NOMO-1 treated with dmso at 0.1 percent for 144 hours (cell line): ENCODE measurements around the gene SLC39A11.

ENCODE experiments used
- DNase-seq: peaks from one replicate; lab custom pipeline; 2025; ENCODE audit not compliant: unreplicated experiment; lab: John Stamatoyannopoulos, UW

Gene SLC39A11

DNA sequence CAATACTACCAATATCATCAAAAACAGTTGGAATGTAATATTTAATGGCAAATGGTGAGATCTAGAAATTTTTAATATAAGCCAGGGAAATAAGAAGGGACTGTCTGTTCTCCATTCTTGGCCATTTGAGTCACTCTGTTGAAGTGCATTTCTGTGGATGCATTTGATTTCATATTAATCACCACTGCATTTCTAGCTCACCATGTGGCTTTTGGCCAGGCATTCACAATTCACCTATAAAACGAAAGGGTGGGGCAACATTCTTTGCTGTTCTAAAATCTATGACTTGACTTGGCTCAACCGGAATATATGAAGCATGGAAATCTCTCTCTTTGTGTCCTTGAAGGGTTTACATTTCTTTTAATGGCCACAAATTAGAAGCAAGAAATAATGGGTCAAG, 483.0 kb downstream of the SLC39A11 start:
- no peak for DNase-seq

DNA sequence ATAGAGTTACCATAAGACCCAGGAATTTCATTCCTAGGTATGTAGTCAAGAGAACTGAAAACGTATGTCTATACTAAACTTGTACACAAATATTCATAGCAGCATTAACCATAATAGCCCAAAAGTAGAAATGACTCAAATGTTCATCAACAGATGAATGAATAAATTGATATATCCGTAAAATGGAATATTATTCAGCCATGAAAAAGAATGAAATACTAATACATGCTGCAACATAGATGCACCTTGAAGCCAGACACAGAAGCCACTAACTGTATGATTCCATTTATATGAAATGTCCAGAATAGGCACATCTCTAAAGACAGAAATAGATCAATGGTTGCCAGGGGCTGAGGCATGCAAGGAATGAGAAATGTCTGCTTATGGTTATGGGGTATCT, 484.1 kb downstream of the SLC39A11 start:
- no peak for DNase-seq

DNA sequence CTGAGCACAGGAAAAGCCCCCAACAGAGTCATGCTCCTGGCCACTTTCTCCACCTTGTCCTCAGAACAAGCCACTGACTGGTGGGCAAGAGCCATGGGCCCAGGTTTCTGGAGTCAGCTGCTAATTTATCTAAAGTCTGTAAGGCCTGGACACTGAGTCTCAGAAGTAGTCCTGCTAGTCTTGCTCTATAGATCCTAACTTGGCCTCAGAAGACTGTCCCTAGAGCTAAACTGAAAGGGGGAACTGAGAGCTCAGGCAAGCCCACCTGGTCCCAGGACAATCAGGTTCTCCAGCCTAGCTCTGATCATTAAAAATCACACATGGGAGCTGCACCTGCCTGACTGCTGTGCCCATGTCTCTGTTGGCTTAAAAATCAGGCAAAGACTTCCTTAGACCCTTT, 485.8 kb downstream of the SLC39A11 start:
- DNase-seq, result no peak

DNA sequence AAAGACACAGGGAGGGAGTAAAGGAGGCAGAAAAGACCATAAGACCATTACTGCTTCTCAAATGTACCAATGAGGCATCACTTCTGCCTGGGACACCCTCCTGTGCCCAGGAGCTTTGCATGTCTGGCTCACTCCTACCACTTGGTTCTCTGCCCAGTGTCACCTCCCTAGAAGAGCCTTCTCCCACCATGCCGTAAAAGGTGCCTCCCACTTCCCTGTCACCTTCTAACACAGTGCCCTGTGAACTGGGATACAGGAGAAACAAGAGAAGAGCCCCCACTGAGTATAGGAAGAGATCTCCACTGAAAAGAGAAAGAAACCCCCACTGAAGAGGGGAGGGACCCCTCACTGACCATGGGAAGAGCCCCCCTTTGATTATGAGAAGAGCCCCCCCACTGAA, 486.9 kb downstream of the SLC39A11 start:
- DNase-seq, result no peak

DNA sequence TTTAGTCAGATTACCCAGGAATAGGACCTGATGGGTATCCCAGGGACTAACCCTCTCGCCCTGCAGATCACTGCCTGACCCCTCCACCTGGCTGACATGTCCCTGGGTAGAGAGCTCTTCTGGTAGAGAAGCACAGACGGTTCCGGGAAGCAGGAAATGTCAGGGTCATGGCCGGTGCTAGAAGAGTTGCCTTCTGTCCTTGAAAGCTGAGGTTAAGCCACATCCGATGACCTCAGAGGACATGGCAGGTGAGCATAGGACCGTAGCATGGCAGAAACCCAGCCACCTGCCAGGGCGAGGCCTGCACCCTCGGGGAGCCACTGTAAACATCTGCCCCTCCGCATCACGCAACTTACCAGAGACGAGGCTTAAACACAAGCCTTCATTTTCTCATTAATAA, 488.0 kb downstream of the SLC39A11 start:
- no peak for DNase-seq

DNA sequence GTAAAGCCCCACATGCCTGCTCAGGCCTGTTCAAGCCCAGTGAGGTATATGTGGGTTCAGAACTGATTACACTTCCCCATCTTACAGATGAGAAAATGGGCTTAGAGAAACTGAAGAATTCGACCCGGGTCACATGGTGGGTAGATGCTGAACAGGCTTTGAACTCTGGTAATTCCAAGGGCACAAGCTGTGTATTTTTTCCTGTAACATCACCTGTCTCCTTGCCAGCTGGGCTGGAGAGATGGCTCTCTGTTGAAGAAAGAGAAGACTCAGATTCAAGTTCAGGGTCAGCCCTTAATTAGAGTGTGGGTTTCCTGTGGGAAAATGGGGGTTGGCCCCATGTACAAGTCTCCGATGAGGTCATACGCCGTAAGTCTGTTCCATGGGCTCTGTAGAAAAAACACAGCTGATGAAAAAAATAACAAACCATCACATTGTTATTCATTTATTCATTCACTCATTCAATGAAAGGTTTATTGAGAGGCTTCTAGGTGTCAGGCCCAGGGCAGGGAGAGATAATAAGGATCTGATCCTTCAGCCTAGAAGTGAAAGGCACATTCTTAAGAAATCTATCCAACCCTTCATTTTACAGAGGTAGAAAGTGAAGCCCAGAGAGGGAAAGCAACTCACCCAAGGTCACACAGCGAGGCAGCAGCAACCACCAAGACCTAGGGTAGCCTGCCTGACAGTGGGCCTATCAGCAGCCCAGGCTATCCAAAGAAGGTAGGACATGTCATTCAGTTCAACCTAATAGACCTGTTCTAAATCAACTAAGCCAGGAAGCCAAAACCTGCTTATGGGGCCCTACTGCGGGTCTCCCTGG, 488.9 kb downstream of the SLC39A11 start:
- no peak for DNase-seq

DNA sequence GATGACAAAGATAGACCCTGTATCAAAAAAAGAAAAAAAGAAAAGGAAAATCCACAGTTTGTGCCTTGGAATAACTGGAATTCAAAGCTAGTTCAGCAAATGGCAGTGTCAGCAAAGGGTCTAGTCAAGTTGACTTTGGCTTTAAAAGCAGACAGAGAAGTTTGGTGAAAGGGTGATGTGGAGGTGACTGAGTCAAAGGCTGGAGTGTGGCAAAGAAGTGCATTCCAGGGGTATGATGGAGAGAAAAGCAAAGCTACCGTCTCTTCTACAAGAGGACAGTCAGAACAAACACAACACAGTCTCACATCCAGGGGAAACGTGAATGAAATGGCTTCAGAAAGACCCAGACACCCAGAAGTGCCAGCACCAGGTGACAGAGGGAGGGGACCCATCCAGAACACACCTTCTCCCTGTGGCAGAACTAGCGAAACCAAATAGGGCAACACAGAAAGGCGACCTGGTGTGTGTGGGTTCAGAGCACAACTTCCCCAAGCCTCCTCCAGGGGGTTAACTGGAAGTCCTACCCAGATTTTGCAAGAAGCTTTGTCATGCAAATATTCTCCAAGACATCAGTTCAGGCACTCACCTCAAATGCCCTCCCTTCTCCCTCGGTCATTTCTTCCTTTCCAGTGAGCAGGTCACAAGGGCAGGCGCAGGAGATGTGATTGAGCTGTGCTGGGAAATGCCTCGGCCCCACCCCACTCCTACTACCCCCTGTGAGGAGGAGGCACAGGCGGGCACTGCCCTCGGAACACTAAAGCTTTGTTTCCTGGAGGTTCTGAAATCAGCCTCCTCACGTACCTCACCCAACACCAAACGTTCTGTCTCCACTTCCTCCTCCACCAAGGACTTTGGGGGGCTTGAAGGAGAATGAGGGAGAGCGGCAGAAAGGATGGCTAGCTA, 489.7 kb downstream of the SLC39A11 start:
- DNase-seq, result peak; percentile 70

DNA sequence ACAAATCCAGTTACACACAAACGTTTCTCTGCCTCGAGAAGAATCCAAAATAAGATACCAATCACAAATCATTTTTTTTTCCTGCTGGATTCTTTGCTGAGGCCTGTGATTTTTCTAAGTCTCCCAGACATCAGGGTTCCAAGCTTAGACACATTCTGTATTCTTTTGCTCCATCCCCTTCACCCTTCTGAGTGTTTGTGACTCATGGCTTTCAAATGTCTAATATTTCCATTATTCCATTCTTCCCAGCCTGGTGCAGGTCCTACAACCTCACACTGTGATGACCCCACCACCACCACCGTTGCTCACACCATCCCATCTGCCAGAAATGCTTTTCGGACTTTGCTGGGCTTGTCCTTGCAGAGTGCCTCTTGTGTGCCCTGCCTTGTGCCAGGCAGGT, 491.6 kb downstream of the SLC39A11 start:
- no peak for DNase-seq

DNA sequence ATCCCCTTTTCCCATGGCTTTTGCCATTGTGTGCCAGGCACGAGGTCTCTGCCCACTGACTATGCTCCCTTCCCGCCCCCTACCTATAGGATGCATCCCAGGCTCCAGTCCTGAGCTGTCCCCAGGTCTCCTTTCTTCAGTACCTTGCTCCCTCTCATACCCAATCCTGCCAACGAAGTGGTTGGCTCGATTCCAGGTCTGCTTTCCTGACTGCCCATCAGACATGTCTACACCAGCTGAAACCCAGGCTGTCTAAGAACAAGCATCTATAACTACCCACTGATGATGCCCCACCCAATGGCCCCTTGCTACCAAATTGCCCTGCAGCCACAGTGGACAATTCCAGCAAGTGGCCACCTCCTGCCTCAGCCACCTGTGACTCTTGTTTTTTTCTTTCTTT, 492.6 kb downstream of the SLC39A11 start:
- DNase-seq, result no peak

DNA sequence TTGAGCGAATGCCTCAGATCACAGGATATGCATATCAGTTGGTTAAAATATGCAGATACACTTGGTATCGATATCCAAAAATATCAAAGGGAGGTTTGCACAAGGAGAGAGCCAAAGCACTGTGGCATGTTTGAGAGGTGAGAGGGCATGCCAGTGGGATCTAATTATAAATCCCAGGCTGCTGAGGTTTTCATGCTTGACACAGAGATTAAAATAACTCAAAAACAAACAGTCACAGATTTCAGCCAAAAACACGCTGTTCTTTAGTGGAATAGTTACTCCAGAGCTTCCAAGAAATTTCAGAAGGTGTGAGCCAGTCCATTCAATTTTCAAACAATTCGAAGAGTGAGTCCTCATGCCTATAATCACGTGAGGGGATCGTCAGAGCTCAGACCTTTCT, 493.8 kb downstream of the SLC39A11 start:
- DNase-seq, result no peak

DNA sequence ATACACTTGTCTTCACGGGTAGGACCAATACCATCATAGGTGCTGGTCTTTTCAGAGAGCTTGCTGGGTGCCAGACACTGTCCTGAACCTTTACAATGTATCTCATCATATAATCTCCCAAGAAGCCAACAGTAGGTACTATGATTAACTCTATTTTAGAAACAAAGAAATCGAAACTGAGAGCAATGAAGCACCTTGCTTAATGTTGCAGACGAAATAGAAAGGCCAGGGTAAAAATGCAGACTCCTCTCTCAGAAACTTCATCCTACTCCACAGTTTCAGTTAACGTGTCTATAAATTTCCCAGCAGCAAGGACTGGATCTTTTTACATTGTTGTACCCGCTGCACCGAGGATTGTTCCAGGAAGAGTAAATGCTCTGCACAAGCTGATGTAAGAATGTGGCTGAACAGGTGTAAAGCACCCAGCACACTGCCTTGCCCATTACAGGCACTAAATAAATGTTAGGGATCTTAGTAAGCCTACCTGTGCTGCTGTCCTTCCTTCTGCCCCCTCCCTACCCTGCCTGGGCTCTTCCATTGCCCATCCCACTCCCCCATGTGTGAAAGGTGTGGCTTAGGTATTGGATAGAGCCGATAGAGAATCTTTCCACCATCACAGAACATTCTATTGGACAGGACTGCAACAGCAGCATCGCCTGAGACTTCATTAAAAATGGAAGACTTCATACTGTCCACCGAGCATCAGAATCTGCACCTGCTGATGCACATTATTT, 495.0 kb downstream of the SLC39A11 start:
- DNase-seq, result no peak
